GM21360 (cell line): Measurements from ENCODE around the gene OVOL1.

Source experiments
- ATAC-seq: cut with Tn5 transposase; IDR thresholded peaks from one replicate; pipeline ENCODE4 v1.9.1; 2021; ENCODE audit warnings: mild to moderate bottlenecking, moderate library complexity; ENCODE audit not compliant: unreplicated experiment

The OVOL1 gene

GRCh38 chr11:65777241-65777640, 9.6 kb upstream of the OVOL1 start:
- no peak for ATAC-seq

GRCh38 chr11:65777821-65778361, 9.0 kb upstream of the OVOL1 start:
- no peak for ATAC-seq

GRCh38 chr11:65778431-65778900, 8.4 kb upstream of the OVOL1 start:
- ATAC-seq = no peak

GRCh38 chr11:65778901-65779668, 7.8 kb upstream of the OVOL1 start:
- ATAC-seq = no peak

- no peak for ATAC-seq
Measured at GRCh38 chr11:65779669-65779918, 7.3 kb upstream of the OVOL1 start.

GRCh38 chr11:65779919-65780769, 6.7 kb upstream of the OVOL1 start:
- peak; percentile 48 for ATAC-seq

GRCh38 chr11:65780770-65781151, 6.1 kb upstream of the OVOL1 start, which contains the start of gene AP5B1:
AP5B1 (minus strand) TSS chr11:65780976; CDS start chr11:65780591, 385 bp downstream.
- peak; percentile 48 for ATAC-seq

- ATAC-seq = peak; percentile 39
Measured at GRCh38 chr11:65781152-65781961, 5.5 kb upstream of the OVOL1 start.

GRCh38 chr11:65781962-65782815, 4.7 kb upstream of the OVOL1 start:
- ATAC-seq = no peak

- ATAC-seq = no peak
Measured at GRCh38 chr11:65782816-65783228, 4.0 kb upstream of the OVOL1 start.

GRCh38 chr11:65785319-65786007, 1.4 kb upstream of the OVOL1 start:
- ATAC-seq = no peak

GRCh38 chr11:65786008-65786785, 666 bp upstream of the OVOL1 start:
- no peak for ATAC-seq

GRCh38 chr11:65787649-65788622, 1.1 kb downstream of the OVOL1 start:
- ATAC-seq = no peak

GRCh38 chr11:65788821-65789220, 2.0 kb downstream of the OVOL1 start:
- ATAC-seq = no peak

- ATAC-seq = no peak
Measured at GRCh38 chr11:65789230-65790103, 2.6 kb downstream of the OVOL1 start.

- ATAC-seq = no peak
Measured at GRCh38 chr11:65790104-65790901, 3.4 kb downstream of the OVOL1 start.
